NCI-H748 (cell line): Measurements from ENCODE around the gene CHIT1.

ENCODE experiments used
- DNase-seq: peaks from one replicate; lab custom pipeline; 2025; ENCODE audit not compliant: unreplicated experiment; lab: John Stamatoyannopoulos, UW

CHIT1 gene

DNA sequence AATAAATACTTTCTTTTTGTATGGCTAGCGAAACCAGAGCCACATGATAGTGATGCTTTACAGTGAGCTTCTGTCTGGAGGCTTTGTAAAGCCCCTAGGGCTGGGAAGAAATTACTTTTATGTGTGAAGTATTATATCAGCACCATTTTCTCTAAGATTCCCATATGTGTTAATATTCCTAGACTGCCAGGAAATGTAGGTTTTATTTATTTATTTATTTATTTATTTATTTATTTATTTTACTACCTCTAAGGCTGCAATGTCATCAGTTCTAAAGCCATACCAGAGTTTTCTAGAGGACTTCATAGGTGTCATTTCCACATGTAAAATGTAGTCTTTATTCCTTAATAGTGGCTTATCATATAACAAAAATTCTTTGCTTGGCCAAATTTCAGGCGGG is 38.5 kb downstream of the CHIT1 start:
- DNase-seq = no peak

DNA sequence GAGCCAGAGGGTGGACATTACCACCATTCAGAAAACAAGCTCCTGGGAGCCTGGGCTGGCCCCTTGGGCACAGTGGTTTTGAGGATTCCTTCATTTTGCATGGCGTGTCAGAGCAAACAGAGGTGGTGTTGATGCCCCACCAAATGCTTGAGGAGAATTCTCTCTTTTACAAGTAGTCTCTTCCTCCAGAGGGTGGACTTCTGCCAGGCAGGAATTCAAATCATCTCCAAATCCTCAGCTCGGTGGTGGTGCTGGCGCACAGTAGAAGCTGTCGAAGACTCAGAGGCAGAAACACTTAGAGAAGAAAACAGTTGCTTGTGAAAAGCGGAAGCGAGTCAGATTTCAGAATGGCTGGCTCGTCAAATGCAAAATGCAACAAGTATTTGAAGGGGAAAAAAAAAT is 39.5 kb downstream of the CHIT1 start:
- no peak for DNase-seq

DNA sequence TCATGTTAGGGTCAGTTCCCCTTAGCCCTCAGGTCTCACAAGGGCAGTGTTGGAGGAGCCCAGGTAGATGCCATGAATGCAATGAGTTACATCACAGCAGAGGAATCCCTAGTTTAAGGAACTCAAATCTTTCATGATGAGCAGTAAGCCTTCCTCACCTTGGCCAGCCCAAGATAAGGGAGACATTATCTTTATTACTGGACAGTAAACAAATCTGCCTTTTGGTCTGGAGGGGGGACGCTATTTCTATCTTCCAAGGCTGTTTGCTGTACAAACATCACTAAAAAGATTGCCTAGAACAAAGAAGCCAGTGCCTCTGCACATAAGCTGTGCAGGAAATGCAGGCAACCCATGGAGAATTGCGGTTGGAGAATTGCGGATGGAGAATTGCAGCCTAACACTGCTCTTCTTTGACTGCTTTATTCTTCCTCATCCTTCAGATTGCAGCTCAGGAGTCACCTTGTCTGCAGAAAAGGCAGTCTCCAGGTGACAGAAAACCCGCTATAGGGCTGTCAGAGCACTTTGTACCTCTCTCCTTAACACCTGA is 40.7 kb downstream of the CHIT1 start:
- no peak for DNase-seq

DNA sequence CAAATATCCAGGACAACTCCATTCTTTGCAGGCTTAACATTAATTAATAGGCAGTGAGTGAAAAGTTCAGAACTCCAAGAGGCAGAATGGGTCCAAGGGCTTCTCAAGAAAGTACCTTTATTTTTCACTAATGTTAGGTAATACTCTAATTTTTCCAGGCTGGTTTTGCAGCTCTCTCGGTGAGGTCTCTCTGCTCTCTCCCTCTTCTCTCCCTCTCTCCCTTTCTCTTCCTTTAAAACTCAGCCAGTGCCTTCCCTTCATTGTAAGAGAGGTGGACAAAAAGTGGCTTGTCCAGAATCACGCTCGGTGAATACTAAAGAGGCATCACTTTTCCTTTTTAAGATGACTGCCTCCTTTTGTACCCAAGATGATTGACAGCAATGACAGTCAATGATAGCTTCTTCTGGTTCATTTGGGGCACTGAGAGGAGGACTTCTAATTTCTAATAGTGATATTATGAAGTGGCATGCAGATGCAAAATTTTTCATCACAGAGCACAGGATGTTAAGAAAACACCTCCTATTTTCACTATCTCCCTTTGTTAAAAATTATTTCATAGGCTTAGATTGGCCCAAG is 41.7 kb downstream of the CHIT1 start:
- DNase-seq = no peak

DNA sequence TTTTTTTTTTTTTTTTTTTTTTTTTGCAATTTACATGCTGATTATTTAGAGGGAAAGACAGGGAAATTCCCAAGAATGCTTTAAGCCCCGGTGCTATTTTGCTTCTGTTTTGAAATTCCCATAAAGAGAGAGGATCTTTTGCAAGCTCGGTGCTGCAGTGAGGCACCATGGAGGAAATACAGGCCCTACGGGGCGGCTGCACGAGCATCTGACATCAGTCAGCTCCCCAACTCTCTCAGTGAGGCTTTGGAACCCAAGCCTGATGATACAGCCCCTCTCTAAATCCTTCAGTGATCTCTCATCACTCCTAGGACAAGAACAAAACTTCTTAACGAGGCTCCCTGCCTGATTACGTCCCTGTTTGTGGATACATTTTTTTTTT is 42.2 kb downstream of the CHIT1 start:
- no peak for DNase-seq

DNA sequence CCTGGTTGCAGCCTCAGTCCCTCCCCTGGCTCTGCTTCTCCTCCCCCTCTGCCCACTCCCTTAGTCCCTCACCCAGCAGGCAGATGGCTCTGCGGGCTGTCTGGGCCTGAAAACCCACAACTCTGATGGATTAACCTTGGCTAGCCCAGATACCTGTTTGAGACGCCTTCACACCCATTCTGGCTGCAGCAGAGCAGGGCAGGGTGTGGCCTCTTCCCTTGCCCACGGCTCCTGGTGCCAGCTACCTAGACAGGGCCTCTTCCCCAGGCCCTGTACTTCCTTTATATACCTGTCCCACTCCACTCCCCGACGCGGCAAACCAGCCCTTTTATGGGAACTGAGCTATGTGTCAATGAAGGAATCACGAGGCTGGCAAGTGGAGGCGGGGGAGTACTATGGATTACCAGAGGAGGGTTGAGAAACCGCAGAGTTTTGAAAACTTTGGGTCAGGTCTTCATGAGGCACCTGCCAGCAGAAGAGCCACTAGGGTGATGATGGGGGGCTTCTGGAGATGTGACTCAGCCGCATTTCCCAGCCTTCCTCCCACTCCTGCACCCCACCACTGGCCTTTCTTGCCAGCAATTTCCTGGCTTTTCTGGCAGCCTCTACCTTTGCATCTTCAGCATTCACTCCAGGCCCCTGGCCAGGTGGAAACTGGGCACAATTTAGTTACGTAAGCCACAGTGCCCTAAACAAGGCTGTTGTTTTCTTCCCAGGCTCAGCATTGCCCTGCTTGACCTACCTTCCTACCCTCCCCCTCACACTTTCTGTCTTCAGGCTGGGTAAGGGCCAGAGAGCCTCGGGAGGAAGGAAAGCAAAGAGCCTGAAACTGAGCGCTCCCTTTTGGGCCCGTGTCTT is 42.8 kb downstream of the CHIT1 start, which contains the start of gene CHI3L1:
TSS of gene CHI3L1 (minus strand) at position 259 of the 858 bp plus-strand sequence. CDS start at position 178, 81 bp downstream.
- DNase-seq = no peak

DNA sequence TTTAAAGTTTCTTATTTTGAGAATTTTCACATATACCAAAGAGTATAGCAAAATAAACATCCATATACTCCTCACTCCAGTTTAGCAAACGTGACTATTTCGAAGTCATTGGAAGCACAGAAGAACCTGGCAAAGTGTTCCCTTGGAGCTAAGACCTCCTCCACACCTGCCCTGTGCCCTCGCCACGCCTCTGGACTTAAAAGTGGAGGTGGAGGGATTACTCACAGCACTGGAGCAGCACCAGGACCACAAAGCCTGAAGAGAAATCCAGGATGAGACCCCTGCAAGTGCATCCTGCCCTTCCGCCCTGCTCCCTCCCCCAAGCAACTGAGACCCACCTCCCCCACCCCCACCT is 43.4 kb downstream of the CHIT1 start:
- DNase-seq = no peak

DNA sequence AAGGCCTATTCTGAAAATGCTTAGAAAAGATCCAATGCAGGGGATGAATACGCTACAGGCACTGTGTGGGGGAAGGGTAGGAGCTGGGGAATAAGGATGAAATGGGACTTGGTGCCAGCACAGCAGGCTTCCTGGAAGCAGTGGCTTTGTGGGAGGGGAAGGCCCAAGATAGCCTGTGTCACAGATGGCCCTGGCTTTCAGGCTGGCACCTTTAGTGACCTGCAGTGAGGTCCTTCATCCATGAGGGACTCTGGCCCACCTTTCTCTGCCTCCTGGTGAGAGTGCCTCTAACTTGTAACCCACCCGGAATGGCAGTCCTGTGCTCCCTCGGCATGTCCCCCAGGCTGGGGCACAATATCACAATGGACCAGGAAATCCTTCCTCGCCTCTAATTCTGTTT is 43.9 kb downstream of the CHIT1 start:
- DNase-seq = no peak

DNA sequence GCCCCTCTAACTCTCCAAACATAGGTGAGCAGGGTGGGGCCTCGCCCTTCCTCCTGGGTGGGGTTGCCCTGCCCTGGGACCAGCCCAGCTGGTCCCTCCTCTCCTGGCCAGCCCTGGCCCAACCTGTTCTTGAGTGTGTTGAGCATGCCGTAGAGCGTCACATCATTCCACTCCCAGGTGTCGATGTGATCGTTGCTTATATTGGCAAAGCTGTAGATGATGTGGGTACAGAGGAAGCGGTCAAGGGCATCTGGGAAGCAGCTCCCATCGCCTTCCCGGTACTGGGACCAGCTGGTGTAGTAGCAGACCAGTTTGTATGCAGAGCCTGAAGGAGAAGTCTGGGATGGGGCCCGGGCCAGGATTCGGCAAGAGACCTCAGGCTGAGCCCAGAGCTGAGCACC is 44.4 kb downstream of the CHIT1 start:
- DNase-seq = no peak

DNA sequence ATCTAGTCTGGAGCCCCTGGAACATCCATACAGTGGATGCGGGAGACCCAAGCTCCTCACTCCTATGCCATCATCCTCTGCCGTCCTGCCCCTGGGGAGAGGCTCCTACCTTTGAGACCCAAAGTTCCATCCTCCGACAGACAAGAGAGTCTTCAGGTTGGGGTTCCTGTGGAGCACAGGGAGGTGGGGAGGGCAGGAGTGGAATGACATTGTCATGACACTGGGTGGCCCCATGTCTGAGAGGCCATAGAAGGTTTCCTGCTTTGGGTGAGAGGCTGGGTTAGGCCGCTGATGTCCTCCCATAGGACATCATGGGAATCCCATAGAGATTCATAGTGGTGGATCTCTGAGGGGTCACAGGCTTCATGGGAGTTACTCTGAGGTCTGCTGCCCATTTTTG is 45.0 kb downstream of the CHIT1 start:
- no peak for DNase-seq

DNA sequence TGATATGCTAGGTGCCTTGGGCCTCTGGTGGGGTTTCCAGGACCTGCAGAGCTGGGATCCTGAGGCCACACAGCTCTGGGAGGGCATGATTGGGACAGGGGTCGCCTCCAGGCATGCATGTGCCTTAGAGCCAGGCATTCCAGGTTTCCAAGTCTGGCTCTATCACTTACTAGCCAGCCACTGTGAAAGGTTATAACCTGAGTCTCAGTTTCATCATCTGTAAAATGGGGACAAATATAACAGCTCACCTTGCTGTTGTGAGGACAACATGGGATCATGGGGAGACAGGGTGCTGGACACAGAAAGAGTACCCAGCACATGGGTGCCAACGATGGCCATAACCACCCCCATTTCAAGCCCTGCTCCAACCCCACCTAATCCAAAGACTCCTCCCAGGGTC is 45.6 kb downstream of the CHIT1 start:
- no peak for DNase-seq

DNA sequence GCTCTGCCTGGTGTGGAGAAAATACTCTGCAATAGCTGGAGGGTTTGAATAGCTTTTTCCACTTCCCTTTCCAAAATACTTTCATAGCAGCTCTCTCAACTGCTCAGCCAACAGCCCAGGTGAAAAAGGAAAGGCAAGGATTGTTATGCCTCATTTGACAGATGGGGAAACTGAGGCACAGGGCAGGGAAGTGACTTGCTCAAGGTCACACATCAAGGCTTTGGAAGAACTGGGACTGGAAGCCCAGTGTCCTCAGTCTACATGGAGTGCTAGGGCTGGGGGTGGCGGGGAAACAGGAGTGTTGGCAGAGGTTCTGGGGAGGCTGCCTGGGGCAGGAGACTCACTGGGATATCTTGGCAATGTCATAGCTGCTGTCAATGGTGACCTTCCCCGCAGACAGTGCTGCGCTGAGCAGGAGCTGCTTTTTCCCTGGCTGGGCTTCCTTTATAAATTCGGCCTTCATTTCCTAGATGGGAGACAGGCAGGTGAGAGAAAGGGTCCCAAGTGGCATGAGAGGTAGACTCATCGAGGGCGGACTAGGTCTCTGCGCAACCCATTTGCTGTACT is 47.0 kb downstream of the CHIT1 start:
- no peak for DNase-seq

DNA sequence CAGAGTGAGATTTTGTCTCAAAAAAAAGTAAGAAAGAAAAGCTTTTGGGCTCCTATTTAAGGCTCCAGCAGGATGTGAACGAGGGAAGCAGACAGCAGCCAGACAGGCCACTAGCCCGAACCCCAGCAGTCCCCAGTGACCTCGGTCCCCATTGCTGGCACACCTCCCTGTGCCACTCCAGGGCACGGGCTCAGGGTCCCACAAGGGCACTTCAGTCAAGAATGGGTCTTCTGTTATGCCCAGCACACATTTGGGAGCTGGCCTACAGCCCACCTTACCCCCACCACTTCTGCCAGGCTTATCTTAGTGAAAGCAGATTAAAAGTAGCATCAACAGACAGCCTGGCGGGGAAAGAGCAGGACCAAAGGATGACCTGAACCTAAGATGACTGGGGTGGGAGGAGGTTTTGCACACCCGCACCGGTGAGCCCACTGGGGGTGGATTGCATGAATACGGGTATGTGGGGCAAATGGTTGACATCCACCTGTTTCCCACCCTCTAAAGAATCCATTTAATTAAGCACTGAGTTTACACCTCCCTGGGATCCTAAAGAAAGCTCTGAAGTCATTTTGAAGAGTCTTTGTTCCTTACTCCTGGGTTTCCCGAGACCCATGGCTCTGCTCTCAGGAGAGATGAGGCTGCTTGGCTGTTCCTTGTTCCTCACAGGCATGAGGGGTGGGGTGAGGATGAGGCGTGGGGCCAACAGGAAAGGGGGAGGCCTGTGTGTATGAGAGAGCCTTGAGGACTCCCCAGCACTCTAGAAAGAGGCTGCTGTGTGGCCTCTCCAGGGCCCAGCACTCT is 47.7 kb downstream of the CHIT1 start:
- no peak for DNase-seq

DNA sequence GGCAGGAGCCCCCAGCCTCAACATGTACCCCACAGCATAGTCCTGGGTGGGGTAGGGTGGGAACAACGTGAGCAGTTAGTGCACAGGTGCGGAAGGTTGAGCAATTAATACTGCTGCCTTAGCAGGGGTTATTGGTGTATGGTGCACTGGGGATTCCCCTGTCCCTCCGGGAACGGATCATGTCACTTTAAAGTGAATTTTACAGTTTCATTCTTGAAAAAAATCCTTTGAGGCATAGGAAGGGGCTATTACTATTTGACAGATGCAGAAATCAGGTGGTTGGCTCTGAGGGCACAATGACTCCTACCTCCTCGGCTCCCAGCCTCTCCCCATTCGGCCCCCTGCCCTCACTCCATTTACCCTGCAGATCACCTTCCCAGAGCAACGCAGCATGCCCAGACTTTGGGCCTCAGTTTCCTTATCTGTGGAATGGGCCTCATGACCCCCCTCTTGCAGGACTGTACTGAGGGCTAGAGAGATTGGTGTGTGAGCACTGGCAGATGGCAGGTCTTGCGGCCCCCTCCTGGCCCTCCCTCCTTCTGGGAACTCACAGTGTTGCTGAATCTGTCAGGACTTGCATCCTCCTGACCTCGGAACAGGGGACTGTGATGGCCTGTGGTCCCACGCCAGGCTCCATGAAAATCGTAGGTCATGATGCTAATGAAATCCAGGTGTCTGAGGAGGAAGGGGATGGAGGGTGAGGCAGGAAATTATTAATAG is 48.7 kb downstream of the CHIT1 start:
- no peak for DNase-seq

DNA sequence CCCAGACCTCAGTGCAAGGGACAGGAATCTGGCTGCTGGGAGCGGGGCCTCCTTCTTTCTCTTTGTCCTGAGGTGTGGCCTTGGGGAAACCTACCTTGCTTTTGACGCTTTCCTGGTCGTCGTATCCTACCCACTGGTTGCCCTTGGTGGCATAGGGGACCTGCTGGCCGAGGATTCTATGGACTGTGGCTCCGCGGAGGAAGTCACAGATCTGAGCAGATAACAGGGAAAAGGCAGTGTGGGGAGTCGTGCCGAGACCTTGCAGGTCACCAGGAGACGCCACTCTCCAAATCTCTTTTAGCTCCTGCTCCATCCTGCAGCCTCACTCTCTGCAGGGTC is 49.8 kb downstream of the CHIT1 start:
- no peak for DNase-seq

DNA sequence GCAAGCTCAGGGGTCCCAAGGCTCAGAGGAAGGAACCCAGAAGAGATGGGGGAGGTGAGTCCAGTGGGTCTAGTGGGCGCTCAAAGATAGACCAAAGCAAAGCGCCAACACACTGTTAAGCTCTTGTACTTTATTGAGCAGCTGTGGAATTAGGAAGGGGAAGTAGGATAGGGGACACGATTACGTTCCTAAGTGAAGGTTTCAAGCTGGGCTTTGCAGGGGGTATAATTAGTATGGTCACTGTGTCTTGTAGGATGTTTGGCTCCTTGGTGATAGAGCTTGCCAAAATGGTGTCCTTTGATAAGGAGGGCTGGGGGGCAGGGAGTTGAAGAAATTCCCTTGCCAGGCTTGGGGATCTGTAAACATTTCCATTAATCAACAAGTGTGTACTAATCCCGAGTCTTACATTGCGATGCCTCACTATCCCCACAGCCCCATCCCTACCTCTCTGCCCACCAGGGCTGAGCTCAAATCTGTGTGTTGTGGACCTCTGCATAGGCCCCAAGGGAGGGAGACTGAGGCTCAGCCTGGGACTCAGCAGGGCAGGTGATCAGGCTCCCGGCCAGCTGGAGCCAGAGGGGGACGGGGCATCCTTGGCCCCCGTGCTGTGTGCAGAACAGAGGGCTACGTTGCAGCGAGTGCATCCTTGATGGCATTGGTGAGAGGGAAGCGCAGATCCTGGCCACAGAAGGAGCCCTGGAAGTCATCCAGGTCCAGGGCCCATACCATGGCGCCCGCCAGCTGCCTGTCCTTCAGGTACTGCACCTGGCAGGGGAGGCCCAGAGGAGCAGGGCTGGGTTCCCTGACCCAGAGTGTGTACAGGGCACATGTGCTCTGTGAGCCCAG is 50.4 kb downstream of the CHIT1 start:
- no peak for DNase-seq

DNA sequence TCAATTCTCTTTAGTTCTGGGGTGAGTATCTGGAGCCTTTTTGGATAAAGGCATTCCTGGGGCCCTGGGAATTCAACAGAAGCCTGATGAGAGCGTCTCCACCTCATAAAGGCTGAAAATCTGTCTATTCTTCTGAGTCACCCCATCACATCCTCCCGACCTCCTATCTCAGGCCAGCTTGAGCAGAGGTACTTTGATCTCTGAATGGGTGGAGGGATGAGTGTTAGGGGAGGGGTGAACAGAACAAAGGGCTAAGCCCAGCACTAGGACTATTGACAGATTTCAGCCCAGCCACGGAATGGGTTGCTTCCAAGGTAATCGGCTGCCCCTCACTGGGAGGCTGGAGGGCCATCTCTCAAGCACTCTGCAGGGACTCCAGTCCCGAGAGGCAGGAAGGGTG is 51.4 kb downstream of the CHIT1 start:
- DNase-seq = no peak

DNA sequence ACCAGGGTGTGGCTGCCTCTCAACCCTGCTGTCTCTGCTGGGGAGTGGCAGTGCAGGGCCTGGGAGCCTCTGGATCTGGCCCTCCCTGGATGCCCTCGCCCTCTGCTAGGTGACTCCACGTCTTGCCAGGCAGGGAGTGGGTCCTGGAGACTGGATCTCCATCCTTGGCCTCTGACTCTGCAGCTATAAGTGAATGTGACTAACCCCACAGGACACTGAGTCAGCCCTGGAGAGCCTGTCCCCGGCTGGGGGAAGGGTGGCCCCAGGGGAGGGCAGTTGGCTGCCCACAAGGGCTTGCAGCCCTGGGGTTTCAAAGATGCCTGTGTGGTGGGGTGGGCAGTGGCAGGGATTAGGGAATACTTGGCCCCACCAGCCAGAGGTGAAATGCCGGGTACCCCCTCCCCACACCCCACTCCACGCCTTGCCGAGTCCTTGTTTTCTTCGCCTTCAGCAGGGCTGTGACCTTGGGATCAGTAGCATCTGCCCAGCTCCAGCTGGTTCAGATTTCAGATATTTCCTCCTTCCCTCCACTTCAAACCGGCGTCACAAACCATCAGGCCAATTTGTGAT is 51.9 kb downstream of the CHIT1 start:
- no peak for DNase-seq

DNA sequence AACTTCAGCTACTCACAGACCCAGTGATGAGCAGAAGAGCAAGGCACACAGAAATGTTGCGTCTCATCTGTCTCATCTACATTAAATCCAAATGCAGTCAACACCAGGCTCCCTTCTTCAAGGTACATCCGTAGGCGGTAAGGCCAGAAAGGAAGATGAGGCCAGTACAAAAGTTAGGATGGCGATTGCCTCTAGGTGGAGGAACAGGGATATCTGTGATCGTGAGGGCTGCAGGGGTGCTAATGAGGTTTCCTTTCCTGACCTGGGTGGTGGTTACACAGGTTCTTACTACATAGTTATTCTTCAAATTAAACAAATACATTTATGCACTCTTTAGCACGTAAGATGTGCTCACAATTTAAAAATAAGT is 52.5 kb downstream of the CHIT1 start:
- no peak for DNase-seq
